PFSK-1 (cell line): ENCODE results near the gene ATXN1.

Source experiments
- POLR2AphosphoS5 ChIP-seq: IDR thresholded peaks from 2 replicates; pipeline ENCODE4 v1.6.1; 2012; ENCODE audit warnings: low read depth, mild to moderate bottlenecking, control low read depth, low read length, moderate library complexity
- REST ChIP-seq, 2 experiments: IDR thresholded peaks; 2 replicates each; pipeline versions ENCODE4 v1.6.1 to v1.8.0; 2011 to 2012; ENCODE audit warnings: low read depth in 2 of 2, low read length in 2 of 2, control low read depth in 1 of 2, inconsistent platforms in 1 of 2, mild to moderate bottlenecking in 1 of 2, moderate library complexity in 1 of 2; ENCODE audit not compliant: insufficient read depth in 1 of 2
- SIN3A ChIP-seq: IDR thresholded peaks from 2 replicates; pipeline ENCODE4 v1.6.1; 2012; ENCODE audit warnings: mild to moderate bottlenecking, low read length, moderate library complexity, borderline replicate concordance; ENCODE audit not compliant: insufficient read depth

DNA sequence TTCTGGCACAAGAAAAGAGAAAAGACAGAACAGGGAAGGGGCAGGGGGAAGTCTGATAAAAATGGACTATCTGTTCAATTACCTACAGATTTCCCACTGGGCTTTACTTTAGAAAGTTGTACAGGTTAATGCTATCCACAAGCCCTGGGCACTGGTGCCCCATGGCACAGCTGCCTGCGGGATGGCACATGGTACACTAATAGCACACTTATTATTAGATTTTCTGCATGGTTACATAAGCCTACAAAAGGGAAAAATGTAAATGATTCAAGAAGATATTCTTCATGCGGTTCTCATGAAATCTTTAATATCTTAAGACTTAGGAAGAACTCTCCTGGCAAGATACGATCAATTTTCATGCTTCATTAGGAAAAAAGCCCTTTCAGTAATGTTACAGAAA is 385.4 kb downstream of the ATXN1 start:
- TF ChIP-seq POLR2AphosphoS5: no peak
- TF ChIP-seq REST (IDR thresholded peaks at IDR 0.05; ENCODE audit: insufficient read depth in 1 of 2, low read depth in 2 of 2, low read length in 2 of 2): no peak
- no peak for TF ChIP-seq SIN3A
